GM12878 (cell line): ENCODE data around the gene RSPH9. TPM values are rescaled to one million over a fixed set of nuclear protein-coding genes. Genes with fewer than 3 reads are reported as not detected.

Experiments used
- ATAC-seq: fragments of 200-7000 bp; cut with Tn5 transposase; 3 replicates; pipeline ENCODE4 v1.9.1; 2020; ENCODE audit warnings: mild to moderate bottlenecking, moderate library complexity
- BruUV-seq: library from RNA; stranded (reverse); fragments of 400-500 nt; replicated peaks from 2 replicates; lab custom pipeline; 2021; lab: Mats Ljungman, UMichigan
- CTCF ChIA-PET: fragments of 300-600 bp; sonication (Branson Sonifier 250); formaldehyde crosslinking; extraction: SDS; loops from one replicate; lab custom pipeline; 2021; ENCODE audit warnings: inconsistent platforms; lab: Yijun Ruan, JAX
- POLR2A ChIA-PET: fragments of 350-600 bp; formaldehyde crosslinking; extraction: SDS; loops from one replicate; lab custom pipeline; 2021; ENCODE audit warnings: inconsistent platforms; lab: Charles Lee
- RAD21 ChIA-PET: fragments of 300-600 bp; sonication (Branson Sonifier 250); formaldehyde crosslinking; loops from one replicate; lab custom pipeline; 2023; ENCODE audit warnings: antibody characterized with exemption; ENCODE audit not compliant: unreplicated experiment; lab: Charles Lee
- SMC1A ChIA-PET: fragments of 300-600 bp; sonication (Branson Sonifier 250); formaldehyde crosslinking; loops from one replicate; lab custom pipeline; 2023; ENCODE audit not compliant: unreplicated experiment, uncharacterized antibody; lab: Charles Lee
- DNase-seq: peaks from one replicate; pipeline ENCODE4 v3.0.0-alpha.2; 2011; ENCODE audit warnings: low read depth, low spot score
- FAIRE-seq: peaks from 3 replicates; lab custom pipeline; 2011; peaks lifted over from hg19 to GRCh38; lab: Jason Lieb, UNC
- H2AFZ ChIP-seq: 2 replicates; pipeline ENCODE4 v1.6.0; 2011; ENCODE audit warnings: low read depth, low read length, control low read depth; ENCODE audit not compliant: control insufficient read depth
- H3K27ac ChIP-seq: 2 replicates; pipeline ENCODE4 v1.5.1; 2011; ENCODE audit warnings: control low read depth; ENCODE audit not compliant: control insufficient read depth, insufficient read depth
- H3K27me3 ChIP-seq, 2 experiments: replicated peaks in 1 of 2; 2 replicates each; pipeline versions ENCODE4 v1.6.0 to v1.6.1; 2011; ENCODE audit warnings: low read length in 1 of 2; ENCODE audit not compliant: control insufficient read depth in 2 of 2, insufficient read depth in 2 of 2
- H3K36me3 ChIP-seq, 2 experiments: 2 replicates each; pipeline ENCODE4 v1.5.1; 2011; ENCODE audit warnings: low read length in 1 of 2; ENCODE audit not compliant: control insufficient read depth in 2 of 2, insufficient read depth in 2 of 2
- H3K4me1 ChIP-seq: 2 replicates; pipeline ENCODE4 v1.6.1; 2011; ENCODE audit warnings: mild to moderate bottlenecking, low read length, moderate library complexity, mixed read lengths; ENCODE audit not compliant: control insufficient read depth, insufficient read depth
- H3K4me2 ChIP-seq: 2 replicates; pipeline ENCODE4 v1.6.0; 2011; ENCODE audit warnings: control low read depth; ENCODE audit not compliant: control insufficient read depth, insufficient read depth
- H3K4me3 ChIP-seq: fragments of 200-600 bp; sonication (generic); 2 replicates; pipeline ENCODE4 v1.5.1; 2016
- H3K79me2 ChIP-seq: 2 replicates; pipeline ENCODE4 v1.6.0; 2011; ENCODE audit warnings: low read length; ENCODE audit not compliant: control insufficient read depth, insufficient read depth
- H3K9ac ChIP-seq: 2 replicates; pipeline ENCODE4 v1.8.0; 2011; ENCODE audit warnings: low read length, control low read depth, mixed read lengths; ENCODE audit not compliant: control insufficient read depth, insufficient read depth
- H3K9me3 ChIP-seq: replicated peaks from 3 replicates; pipeline ENCODE4 v1.5.1; 2011; ENCODE audit warnings: mild to moderate bottlenecking, low read length; ENCODE audit not compliant: control insufficient read depth, insufficient read depth
- H4K20me1 ChIP-seq: 2 replicates; pipeline ENCODE4 v1.6.0; 2011; ENCODE audit not compliant: control insufficient read depth, insufficient read depth
- E4F1 ChIP-seq: fragments of 450-650 bp; IDR thresholded peaks from 2 replicates; pipeline ENCODE4 v1.6.1; 2018; ENCODE audit warnings: borderline replicate concordance, mild to moderate bottlenecking; ENCODE audit not compliant: partially characterized antibody
- FOXM1 ChIP-seq: IDR thresholded peaks from 2 replicates; pipeline ENCODE4 v1.6.1; 2012; ENCODE audit warnings: low read depth, mild to moderate bottlenecking, inconsistent platforms, low read length, moderate library complexity
- IKZF1 ChIP-seq: fragments of 450-650 bp; conservative IDR thresholded peaks from 2 replicates; pipeline ENCODE4 v1.6.1; 2017; ENCODE audit warnings: antibody characterized with exemption, mild to moderate bottlenecking
- IKZF2 ChIP-seq, 2 experiments: fragments of 450-650 bp; IDR thresholded peaks; 2 replicates each; pipeline ENCODE4 v1.6.1; 2017; ENCODE audit warnings: mild to moderate bottlenecking in 2 of 2, moderate library complexity in 2 of 2
- IRF4 ChIP-seq: IDR thresholded peaks from 2 replicates; pipeline ENCODE4 v1.6.1; 2011; ENCODE audit warnings: low read depth, low read length
- PKNOX1 ChIP-seq: fragments of 450-650 bp; IDR thresholded peaks from 2 replicates; pipeline ENCODE4 v1.6.1; 2016; ENCODE audit warnings: mild to moderate bottlenecking
- SRF ChIP-seq, 2 experiments: IDR thresholded peaks; 2 replicates each; pipeline ENCODE4 v1.6.1; 2011; ENCODE audit warnings: low read depth in 2 of 2, low read length in 2 of 2, mild to moderate bottlenecking in 1 of 2, moderate library complexity in 1 of 2
- TCF12 ChIP-seq: IDR thresholded peaks from 2 replicates; pipeline ENCODE4 v1.6.1; 2011; ENCODE audit warnings: low read depth, mild to moderate bottlenecking, low read length
- ZBTB11 ChIP-seq: fragments of 450-650 bp; formaldehyde crosslinking; IDR thresholded peaks from 2 replicates; pipeline ENCODE4 v1.5.0; 2022; ENCODE audit warnings: mild to moderate bottlenecking, missing genetic modification characterization
- ZNF207 ChIP-seq: fragments of 450-650 bp; IDR thresholded peaks from 2 replicates; pipeline ENCODE4 v1.6.1; 2014; ENCODE audit warnings: antibody characterized with exemption, mild to moderate bottlenecking, borderline replicate concordance
- ZZZ3 ChIP-seq: IDR thresholded peaks from 2 replicates; pipeline ENCODE4 v1.6.1; 2011; ENCODE audit warnings: low read depth; ENCODE audit not compliant: control insufficient read depth, insufficient read length
- WGBS: methylation state at CpG from one replicate; pipeline ENCODE4 v1.1.6; 2016; ENCODE audit warnings: low lambda C conversion rate; ENCODE audit not compliant: insufficient replicate concordance, insufficient coverage; ENCODE audit errors: missing lambda C conversion rate; 5-methylcytosine and 5-hydroxymethylcytosine counted together
- in situ Hi-C: fragments of 300-500 bp; cut with MboI; formaldehyde crosslinking; loops from 9 replicates; pipeline ENCODE4 v1.14.3; 2018; ENCODE audit warnings: mixed read lengths
- intact Hi-C: fragments of 100-400 bp; cut with micrococcal nuclease; formaldehyde crosslinking; loops from one replicate; pipeline ENCODE4 v1.14.2; 2022; ENCODE audit not compliant: unreplicated experiment
- polyA plus RNA-seq, 11 experiments: library from polyadenylated mRNA; depleted of rRNA in 4 of 11; unstranded in 6 of 11; stranded (reverse) in 5 of 11; fragments of >200 nt; fragmentation: Nextera tagmentation in 4 of 11; fragmentation: Illumina TruSeq in 1 of 11; extraction: Ambion mirVana in 4 of 11; extraction: Trizol in 1 of 11; gene quantifications; 1 replicate in 1 of 11; 2 replicates in 10 of 11; pipeline versions ENCODE4 v1.2.1 to v1.2.3, GENCODE V29; 2011 to 2016; ENCODE audit warnings: inconsistent platforms in 2 of 11, missing spikeins in 2 of 11, low read depth in 1 of 11
- total RNA-seq, 4 experiments: library from RNA; depleted of rRNA in 3 of 4; stranded (reverse); fragments of >200 nt in 3 of 4; fragmentation: Illumina TruSeq in 1 of 4; extraction: Trizol in 1 of 4; gene quantifications; 2 replicates each; pipeline versions ENCODE4 v1.2.1 to v1.2.3, GENCODE V29; 2013 to 2021

Gene RSPH9
- total and polyA plus RNA-seq, 10 of the 15 experiments (the other 5 are each of a cell fraction or from before 2014, with no cell fraction given), result 0.26 to 0.63 (median 0.36) TPM; not detected in 6

GRCh38 chr6:43706788-43707187, 62.0 kb downstream of the RSPH9 start:
- Histone ChIP-seq H3K4me3 (no peak overlapping the region), H3K4me1 (peaks cover 44% of the 10 kb centered on the region), H3K9ac (no peak overlapping the region), H3K79me2 (no peaks in the 10 kb centered on the region), H3K27ac (no peak overlapping the region), H2AFZ (no peak overlapping the region), H3K9me3 (no peaks in the 10 kb centered on the region), H3K4me2 (peak overlapping the region; percentile 36; the same call in 1 of the 2 replicates), H3K27me3 (no peaks in the 10 kb centered on the region), H3K36me3 (no peaks in the 10 kb centered on the region), H4K20me1 (no peaks in the 10 kb centered on the region)
- ChIA-PET SMC1A (interaction anchor here (3.9 kb wide), 1 partner anchor 8 kb away, joined by 17 read pairs; no protein-coding TSS in a partner anchor), RAD21 (interaction anchor here (0.8 to 3.4 kb wide), 4 partner anchors 8 to 78 kb away, joined by 3 to 12 read pairs (median 4); partner anchors contain the start of gene GTPBP2), POLR2A (interaction anchor here (1.7 to 3.6 kb wide), 2 partner anchors 8 to 18 kb away, joined by 4 to 24 read pairs; no protein-coding TSS in a partner anchor), CTCF (interaction anchor here (0.9 to 2.7 kb wide), 2 partner anchors 8 to 372 kb away, joined by 3 to 11 read pairs; no protein-coding TSS in a partner anchor)
- DNase-seq (no peak), FAIRE-seq (no peak), ATAC-seq (no peak)
- in situ Hi-C loops, result no loop called here
- intact Hi-C loops, result no loop called here
- BruUV-seq, result no TSS peak
- WGBS, result 76% methylated on average over 8 of the region's 8 CpGs
- TF ChIP-seq PKNOX1 (no peak), IKZF2 (IDR thresholded peaks at IDR 0.05) (no peak), ZBTB11 (CRISPR knock-in tag) (no peak), IKZF1 (no peak), SRF (IDR thresholded peaks at IDR 0.05; ENCODE audit: low read depth in 2 of 2, low read length in 2 of 2) (no peak), TCF12 (no peak), FOXM1 (no peak), IRF4 (no peak), ZZZ3 (no peak), E4F1 (no peak), ZNF207 (no peak)
